GM12892 (cell line): ENCODE data around the gene MAP3K1.

ENCODE experiments used
- DNase-seq: peaks from one replicate; pipeline ENCODE4 v3.0.0; 2011; ENCODE audit not compliant: insufficient read length
- FAIRE-seq: peaks from 2 replicates; lab custom pipeline; 2011; peaks lifted over from hg19 to GRCh38; lab: Jason Lieb, UNC
- POLR2A ChIP-seq: IDR thresholded peaks from 2 replicates; pipeline ENCODE4 v1.6.1; 2011; ENCODE audit warnings: low read depth, low read length, control low read depth
- POLR2AphosphoS5 ChIP-seq: IDR thresholded peaks from 2 replicates; pipeline ENCODE4 v1.6.1; 2011; ENCODE audit warnings: low read depth, low read length, control low read depth
- TAF1 ChIP-seq: IDR thresholded peaks from 2 replicates; pipeline ENCODE4 v1.6.1; 2011; ENCODE audit warnings: low read depth, mild to moderate bottlenecking, control low read depth, low read length, borderline replicate concordance

Gene MAP3K1

DNA sequence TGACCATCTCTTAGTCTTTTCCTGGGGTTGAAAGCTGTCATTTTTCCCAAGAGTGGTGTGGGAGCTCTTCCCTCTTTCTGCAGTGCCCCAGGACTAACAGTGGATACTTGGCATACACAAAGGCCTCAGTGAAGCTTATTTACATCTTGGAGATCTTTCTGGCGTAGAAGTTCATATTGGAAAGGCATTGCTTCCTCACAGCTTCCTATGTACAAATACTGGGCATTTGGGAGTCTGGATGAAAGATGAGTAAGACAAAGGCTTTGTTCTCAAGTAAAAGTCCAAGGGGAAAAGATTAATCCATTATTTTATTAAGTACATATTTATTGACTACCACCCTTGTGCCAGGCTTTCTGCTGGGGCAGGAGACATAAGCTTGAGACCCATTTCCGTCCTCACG is 22.0 kb downstream of the MAP3K1 start:
- no peak for DNase-seq
- FAIRE-seq: no peak
- no peak for TF ChIP-seq POLR2AphosphoS5
- TF ChIP-seq POLR2A: no peak
- TF ChIP-seq TAF1: no peak

DNA sequence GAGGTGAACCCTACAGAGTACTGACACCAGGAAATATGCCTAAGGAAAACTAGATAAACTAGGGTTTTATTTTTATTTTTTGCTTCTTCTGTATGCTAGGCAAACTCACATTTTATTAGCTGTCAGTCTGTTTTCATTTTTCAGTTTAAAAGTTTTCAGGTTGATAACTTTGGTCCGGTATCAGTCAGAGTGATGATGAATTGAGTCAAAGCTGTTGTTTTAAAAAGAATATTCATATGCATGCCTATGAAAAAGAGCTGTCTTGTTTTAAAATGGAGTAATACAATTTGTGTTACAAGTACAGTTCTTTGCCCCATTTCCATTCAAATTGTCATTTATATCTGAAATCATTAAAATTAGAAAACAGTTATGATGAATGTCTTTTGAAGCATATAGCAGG is 22.6 kb downstream of the MAP3K1 start:
- FAIRE-seq (no peak), DNase-seq (no peak)
- no peak for TF ChIP-seq TAF1
- no peak for TF ChIP-seq POLR2AphosphoS5
- no peak for TF ChIP-seq POLR2A

DNA sequence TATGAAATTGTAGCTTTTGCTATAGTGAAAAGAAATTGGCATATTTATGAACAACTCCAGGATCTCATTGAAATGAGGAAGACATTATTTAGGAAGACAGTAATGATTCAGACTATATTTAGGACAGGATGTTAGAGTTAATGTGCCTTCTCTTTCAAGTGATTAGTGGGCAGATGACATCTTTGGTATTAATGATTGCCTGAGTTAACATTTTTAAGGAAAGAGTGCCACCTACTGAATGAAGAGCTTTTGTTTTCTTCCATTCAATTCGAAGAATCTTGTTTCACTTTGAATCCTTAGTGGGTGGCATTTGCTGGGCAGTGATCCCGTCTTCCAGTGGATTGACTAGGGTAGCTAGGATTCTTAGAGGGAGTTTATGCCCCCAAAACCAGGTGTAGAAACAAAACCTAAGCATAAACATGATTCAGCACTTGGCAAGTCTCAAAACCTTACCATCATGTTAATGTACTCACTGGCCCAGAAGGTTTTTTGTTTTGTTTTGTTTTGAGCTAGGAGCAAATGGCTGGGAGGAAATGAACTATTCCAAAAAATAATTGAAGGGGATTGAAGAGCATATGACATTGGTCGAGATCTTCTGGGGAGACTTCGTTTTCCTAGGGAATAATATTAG is 23.2 kb downstream of the MAP3K1 start:
- FAIRE-seq: peak; percentile 27
- no peak for DNase-seq
- no peak for TF ChIP-seq POLR2AphosphoS5

DNA sequence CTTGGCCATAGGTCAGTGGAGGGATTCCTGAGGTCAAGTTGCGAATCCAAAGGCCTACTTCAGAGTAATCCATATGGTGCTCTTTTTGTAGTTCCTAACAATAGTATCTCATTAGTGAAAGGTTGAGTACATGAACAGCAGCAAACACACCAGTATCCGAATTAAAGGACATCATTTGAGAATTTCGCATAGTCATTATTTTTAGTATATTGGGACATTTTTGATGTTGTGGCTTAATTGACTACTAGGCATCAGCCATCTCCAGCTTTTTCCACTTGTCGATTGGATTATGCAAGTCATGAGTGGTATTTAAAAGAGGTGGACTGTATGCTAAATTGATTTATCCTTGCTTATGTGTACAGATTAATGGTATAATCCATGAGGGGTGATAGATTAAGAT is 23.7 kb downstream of the MAP3K1 start:
- DNase-seq: no peak
- TF ChIP-seq POLR2AphosphoS5 (no peak), POLR2A (no peak), TAF1 (no peak)
- FAIRE-seq: peak; percentile 66

DNA sequence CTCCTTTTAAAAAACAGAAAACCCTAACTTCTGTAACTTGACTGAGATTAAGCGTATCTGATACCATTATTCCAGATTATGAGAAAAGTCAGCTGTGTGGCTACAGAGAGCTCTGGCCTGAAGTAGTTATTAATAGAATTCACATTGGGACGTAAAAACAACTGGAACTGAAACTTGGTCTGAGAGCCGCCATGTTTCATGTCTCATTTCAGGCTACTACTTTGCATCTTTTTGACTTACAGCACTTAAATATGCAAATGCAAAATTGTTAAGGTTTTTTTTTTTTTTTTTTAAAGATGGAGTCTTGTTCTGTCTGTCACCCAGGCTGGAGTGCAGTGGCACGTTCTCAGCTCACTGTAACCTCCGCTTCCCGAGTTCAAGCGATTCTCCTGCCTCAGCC is 25.2 kb downstream of the MAP3K1 start:
- DNase-seq (no peak), FAIRE-seq (no peak)
- TF ChIP-seq TAF1: no peak
- no peak for TF ChIP-seq POLR2AphosphoS5
- no peak for TF ChIP-seq POLR2A

DNA sequence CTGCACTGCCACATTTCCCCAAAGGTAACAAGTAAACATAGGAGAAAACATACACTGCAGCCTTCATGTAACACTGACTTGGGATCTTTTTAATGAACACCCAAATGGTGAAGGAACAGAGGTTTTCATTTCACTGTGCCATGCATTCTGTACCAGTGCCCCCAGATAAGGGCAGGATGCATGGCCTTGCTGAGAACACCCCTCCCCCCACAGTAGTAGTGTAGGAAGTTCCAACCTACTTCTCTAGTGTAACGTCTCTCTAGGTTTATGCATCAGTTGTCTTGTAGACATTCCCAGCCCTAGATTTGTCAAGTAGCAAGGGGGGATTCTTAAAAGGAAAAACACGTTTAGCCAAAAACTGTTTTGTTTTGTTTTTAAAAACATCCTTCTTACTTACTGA is 29.9 kb downstream of the MAP3K1 start:
- no peak for TF ChIP-seq POLR2A
- TF ChIP-seq POLR2AphosphoS5: no peak
- no peak for TF ChIP-seq TAF1
- DNase-seq (no peak), FAIRE-seq (peak; percentile 24)

DNA sequence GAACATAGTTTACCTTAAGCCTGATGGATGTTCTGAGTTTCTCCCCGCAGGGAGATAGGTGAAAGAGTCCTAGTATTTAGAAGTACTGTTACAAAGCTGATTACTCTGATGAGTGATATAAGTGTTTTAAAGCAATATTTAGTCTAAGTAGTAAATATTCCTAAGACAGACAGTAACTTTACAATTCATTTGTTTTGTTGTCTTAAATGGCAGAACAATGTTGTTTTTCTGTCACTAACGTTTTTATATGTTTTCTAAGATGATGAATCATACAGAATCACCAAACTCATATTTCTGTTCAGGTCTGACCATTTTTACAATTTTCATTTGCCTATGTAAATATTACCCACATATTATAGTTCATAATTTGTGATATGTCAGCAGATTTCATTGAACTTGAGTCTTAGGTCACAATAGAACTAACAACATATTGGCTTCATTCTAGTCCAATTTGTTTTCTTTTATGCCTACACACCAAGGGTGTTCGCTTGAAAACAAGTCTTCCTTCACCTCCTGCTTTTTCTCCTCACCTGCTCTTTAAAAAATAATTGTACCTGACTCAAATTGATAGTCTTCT is 30.6 kb downstream of the MAP3K1 start:
- FAIRE-seq: peak; percentile 40
- DNase-seq: no peak
- TF ChIP-seq POLR2A (no peak), POLR2AphosphoS5 (no peak), TAF1 (no peak)

DNA sequence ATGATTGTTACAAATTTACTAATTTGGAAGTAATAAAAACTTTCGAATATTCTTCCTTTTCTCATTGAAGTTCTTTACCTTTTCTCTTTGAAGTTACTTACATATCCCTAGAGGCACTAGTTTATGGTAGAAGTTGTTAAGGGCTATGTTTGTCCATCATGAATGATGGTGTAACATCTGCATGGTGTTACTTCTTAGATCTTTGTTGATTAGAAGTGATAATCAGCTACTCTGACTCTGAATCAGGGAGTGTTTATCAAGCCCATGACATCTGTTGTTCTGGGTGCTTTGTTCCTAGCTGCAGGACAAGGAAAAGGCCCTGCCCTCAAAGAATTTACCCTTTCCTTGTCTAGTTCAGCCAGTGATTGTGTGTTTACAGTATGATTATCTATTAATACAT is 32.9 kb downstream of the MAP3K1 start:
- DNase-seq: no peak
- no peak for FAIRE-seq
- TF ChIP-seq POLR2AphosphoS5: no peak
- no peak for TF ChIP-seq TAF1
- no peak for TF ChIP-seq POLR2A

DNA sequence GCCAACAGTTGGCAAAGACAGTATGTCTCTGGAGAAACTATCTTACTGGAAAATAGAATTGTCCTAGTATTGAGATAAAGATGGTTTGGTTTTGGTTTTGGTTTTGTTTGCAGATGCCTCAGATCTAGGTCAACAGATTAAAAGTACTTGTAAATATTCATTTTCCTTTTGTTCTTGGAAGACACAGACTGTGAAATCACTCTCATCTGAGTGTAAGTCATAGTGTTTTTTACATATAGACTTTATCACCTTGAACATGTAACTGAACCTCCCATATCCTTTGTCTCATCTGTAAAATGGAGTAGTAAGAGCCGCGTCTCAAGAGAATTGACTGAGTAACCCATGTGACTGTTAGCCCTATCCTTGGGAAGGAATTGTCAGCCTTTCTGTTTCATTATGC is 34.3 kb downstream of the MAP3K1 start:
- DNase-seq (no peak), FAIRE-seq (no peak)
- TF ChIP-seq TAF1 (no peak), POLR2A (no peak), POLR2AphosphoS5 (no peak)

DNA sequence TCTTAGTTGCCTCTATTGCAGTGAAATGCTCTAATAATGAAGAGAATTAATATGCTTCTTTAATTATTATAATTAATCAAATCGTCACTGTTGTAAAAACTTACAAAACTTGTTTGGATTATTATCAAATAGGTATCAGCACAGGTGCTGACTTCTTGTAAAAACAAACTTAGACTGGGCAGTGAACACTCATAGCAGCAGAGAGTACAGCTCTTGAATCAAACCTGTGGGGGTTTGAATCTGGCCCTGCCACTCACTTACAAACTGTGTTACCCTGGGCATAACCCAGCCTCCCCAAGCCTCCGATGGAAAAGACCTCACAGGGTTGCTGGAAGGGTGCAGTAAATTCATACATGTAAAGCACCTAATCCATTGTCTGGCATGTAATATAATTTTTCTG is 35.1 kb downstream of the MAP3K1 start:
- TF ChIP-seq POLR2A (no peak), POLR2AphosphoS5 (no peak), TAF1 (no peak)
- FAIRE-seq: no peak

DNA sequence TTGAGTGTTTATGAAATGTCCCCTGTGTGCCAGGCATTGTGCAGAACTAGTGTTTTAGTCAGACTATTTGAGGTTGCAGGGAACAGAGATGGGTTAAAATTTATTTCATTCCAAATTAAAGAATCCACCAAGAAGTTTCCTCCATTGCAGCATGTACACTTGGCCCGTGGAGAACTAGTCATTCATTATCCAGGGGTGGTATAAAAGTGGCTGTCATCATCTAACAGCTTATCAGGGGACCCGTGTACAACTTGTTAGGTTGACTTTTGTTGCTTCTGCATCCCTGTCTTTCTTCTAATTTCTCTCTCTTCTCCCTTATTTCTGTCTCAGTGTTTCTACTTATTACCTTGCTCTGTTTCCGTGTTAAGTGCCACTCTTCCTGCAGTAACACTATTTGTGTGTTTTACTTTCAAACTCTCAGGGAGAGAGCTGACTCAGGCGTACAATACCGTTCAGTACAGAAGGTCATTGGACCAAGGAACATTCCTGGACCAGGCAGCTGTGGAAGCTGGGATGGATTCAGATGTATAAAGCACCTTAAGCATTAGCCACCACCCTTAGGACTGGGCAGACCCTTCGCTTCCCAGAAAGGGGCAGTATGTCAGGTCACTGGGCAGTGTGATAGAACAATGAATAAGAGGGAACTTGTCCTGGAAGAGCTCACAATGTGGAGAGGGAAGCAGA is 36.1 kb downstream of the MAP3K1 start:
- no peak for DNase-seq
- TF ChIP-seq POLR2AphosphoS5: no peak
- no peak for TF ChIP-seq TAF1
- no peak for TF ChIP-seq POLR2A
- no peak for FAIRE-seq

More for the DNA sequence above, 35.1 kb downstream of the MAP3K1 start:
- DNase-seq: no peak
